Sigmoid colon (tissue), 4 donors: ENCODE data around the gene RNFT1.
"Not testable (repeated sequence)": the region's sequence is repeated elsewhere in the genome, so short reads cannot be mapped to it uniquely, and the experiment has no call there.

Experiments
- EP300 ChIP-seq, 4 donors: sonication (generic); formaldehyde crosslinking; IDR thresholded peaks; one replicate each; pipeline ENCODE4 v1.6.1; 2017; ENCODE audit warnings: antibody characterized with exemption in 4 of 4
- POLR2A ChIP-seq, 2 donors: fragments of 450-650 bp; IDR thresholded peaks; one replicate each; pipeline ENCODE4 v1.6.1; 2016; ENCODE audit warnings: antibody characterized with exemption in 2 of 2, mild to moderate bottlenecking in 2 of 2, moderate library complexity in 2 of 2
- POLR2AphosphoS5 ChIP-seq, 4 donors: sonication (generic); formaldehyde crosslinking; IDR thresholded peaks; one replicate each; pipeline ENCODE4 v1.6.1; 2017; ENCODE audit warnings: antibody characterized with exemption in 4 of 4
- TF ChIP-seq, protein P1 (sequence below), 4 experiments: fragments of 450-650 bp in 3 of 4; fragments of 200-600 bp in 1 of 4; IDR thresholded peaks; one replicate each; pipeline ENCODE4 v1.5.1; 2016 to 2019; ENCODE audit warnings: antibody characterized with exemption in 4 of 4, mild to moderate bottlenecking in 3 of 4, moderate library complexity in 2 of 4

DNA sequence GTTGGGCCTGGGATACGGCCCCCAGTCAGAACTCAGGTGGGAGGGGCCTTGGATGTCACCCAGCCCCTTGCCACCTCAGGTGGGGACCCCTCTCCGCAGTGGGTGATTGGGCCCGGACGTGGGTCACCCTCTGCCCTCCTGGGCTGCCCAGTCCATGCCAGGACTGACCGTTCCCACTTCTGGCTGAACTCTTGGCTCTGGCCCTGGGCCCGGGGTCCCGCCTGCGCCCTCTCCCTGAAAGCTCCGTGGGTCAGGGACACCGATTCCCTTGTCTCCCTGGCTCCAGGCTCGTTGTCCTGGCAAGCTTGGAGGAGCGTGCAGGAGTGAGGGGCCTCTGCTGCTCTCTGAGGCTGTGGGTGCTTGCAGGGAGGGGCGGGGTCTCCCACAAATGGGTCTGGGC, 44.8 kb upstream of the RNFT1 start:
- TF ChIP-seq, protein P1, sequence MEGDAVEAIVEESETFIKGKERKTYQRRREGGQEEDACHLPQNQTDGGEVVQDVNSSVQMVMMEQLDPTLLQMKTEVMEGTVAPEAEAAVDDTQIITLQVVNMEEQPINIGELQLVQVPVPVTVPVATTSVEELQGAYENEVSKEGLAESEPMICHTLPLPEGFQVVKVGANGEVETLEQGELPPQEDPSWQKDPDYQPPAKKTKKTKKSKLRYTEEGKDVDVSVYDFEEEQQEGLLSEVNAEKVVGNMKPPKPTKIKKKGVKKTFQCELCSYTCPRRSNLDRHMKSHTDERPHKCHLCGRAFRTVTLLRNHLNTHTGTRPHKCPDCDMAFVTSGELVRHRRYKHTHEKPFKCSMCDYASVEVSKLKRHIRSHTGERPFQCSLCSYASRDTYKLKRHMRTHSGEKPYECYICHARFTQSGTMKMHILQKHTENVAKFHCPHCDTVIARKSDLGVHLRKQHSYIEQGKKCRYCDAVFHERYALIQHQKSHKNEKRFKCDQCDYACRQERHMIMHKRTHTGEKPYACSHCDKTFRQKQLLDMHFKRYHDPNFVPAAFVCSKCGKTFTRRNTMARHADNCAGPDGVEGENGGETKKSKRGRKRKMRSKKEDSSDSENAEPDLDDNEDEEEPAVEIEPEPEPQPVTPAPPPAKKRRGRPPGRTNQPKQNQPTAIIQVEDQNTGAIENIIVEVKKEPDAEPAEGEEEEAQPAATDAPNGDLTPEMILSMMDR (IDR thresholded peaks at IDR 0.05) = not testable (repeated sequence)
- TF ChIP-seq POLR2AphosphoS5, POLR2A, EP300 (IDR thresholded peaks at IDR 0.05): not testable (repeated sequence)
